NCI-H748 (cell line): Measurements from ENCODE around the gene ADGRG7.

Source experiments
- DNase-seq: peaks from one replicate; lab custom pipeline; 2025; ENCODE audit not compliant: unreplicated experiment; lab: John Stamatoyannopoulos, UW

Gene ADGRG7

GRCh38 chr3:100600181-100601042 is 9.0 kb upstream of the ADGRG7 start:
- DNase-seq = no peak

GRCh38 chr3:100602506-100603444 is 6.6 kb upstream of the ADGRG7 start:
- DNase-seq = peak; percentile 38

GRCh38 chr3:100603469-100603868 is 5.9 kb upstream of the ADGRG7 start:
- peak; percentile 7 for DNase-seq

- no peak for DNase-seq
These were observed 4.0 kb upstream of the ADGRG7 start for GRCh38 chr3:100605358-100605757.

- DNase-seq = no peak
These were observed 2.4 kb upstream of the ADGRG7 start for GRCh38 chr3:100606894-100607512.

- DNase-seq = peak; percentile 16
These were observed 562 bp downstream of the ADGRG7 start for GRCh38 chr3:100609963-100610362.

GRCh38 chr3:100611221-100611620 is 1.8 kb downstream of the ADGRG7 start:
- DNase-seq = no peak

- no peak for DNase-seq
These were observed 4.5 kb downstream of the ADGRG7 start for GRCh38 chr3:100613721-100614390.

GRCh38 chr3:100614941-100615340 is 5.5 kb downstream of the ADGRG7 start:
- no peak for DNase-seq

- no peak for DNase-seq
These were observed 6.3 kb downstream of the ADGRG7 start for GRCh38 chr3:100615684-100616083.

GRCh38 chr3:100621251-100621650 is 11.8 kb downstream of the ADGRG7 start:
- DNase-seq = no peak

GRCh38 chr3:100627491-100627890 is 18.1 kb downstream of the ADGRG7 start:
- DNase-seq = no peak

GRCh38 chr3:100629421-100630127 is 20.2 kb downstream of the ADGRG7 start:
- no peak for DNase-seq

- DNase-seq = no peak
These were observed 21.3 kb downstream of the ADGRG7 start for GRCh38 chr3:100630664-100631063.

- no peak for DNase-seq
These were observed 21.8 kb downstream of the ADGRG7 start for GRCh38 chr3:100631236-100631635.

GRCh38 chr3:100634493-100635272 is 25.3 kb downstream of the ADGRG7 start:
- peak; percentile 40 for DNase-seq

- DNase-seq = no peak
These were observed 25.9 kb downstream of the ADGRG7 start for GRCh38 chr3:100635273-100635701.

- no peak for DNase-seq
These were observed 27.8 kb downstream of the ADGRG7 start for GRCh38 chr3:100637197-100637631.

GRCh38 chr3:100640633-100641032 is 31.2 kb downstream of the ADGRG7 start:
- DNase-seq = no peak
